HCT116 (cell line): Measurements from ENCODE around the gene USP54. TPM values are rescaled to one million over a fixed set of nuclear protein-coding genes. Genes with fewer than 3 reads are reported as not detected.

Source experiments
- ATAC-seq: fragments of 200-7000 bp; cut with Tn5 transposase; 2 replicates; pipeline ENCODE4 v1.9.1; 2020; ENCODE audit warnings: mild to moderate bottlenecking, moderate library complexity
- BruUV-seq: library from RNA; stranded (reverse); fragments of 400-500 nt; replicated peaks from 2 replicates; lab custom pipeline; 2021; lab: Mats Ljungman, UMichigan
- CTCF ChIA-PET: fragments of 300-600 bp; sonication (Branson Sonifier 250); formaldehyde crosslinking; loops from one replicate; lab custom pipeline; 2021; ENCODE audit warnings: antibody characterized with exemption; lab: Charles Lee
- POLR2A ChIA-PET: fragments of 300-600, 350-600 bp; sonication (Branson Sonifier 250); formaldehyde crosslinking; loops from one replicate; lab custom pipeline; 2021; ENCODE audit warnings: antibody characterized with exemption; lab: Charles Lee
- RAD21 ChIA-PET, 2 experiments: fragments of 300-600 bp; sonication (Branson Sonifier 250); formaldehyde crosslinking; loops; one replicate each; lab custom pipeline; 2023; ENCODE audit warnings: low total read pairs in 2 of 2; ENCODE audit not compliant: uncharacterized antibody in 2 of 2, unreplicated experiment in 2 of 2, low non-redundant PET in 1 of 2; lab: Charles Lee
- DNase-seq: peaks from one replicate; pipeline ENCODE4 v3.0.0-alpha.2; 2010; ENCODE audit warnings: low read depth, low spot score
- H2AFZ ChIP-seq: fragments of 200-600 bp; shearing (Covaris generic), sonication (generic); 2 replicates; pipeline ENCODE4 v1.6.1; 2017; ENCODE audit warnings: low read depth, mixed run types, mixed read lengths, antibody characterized with exemption, low read length; ENCODE audit not compliant: poor library complexity, severe bottlenecking
- H3K27ac ChIP-seq: 2 replicates; pipeline ENCODE4 v1.5.1; 2012; ENCODE audit warnings: low read depth, low read length
- H3K27me3 ChIP-seq: fragments of 200-600 bp; sonication (generic); 2 replicates; pipeline ENCODE4 v1.6.1; 2016; ENCODE audit warnings: mixed run types, low read length, mixed read lengths; ENCODE audit not compliant: insufficient read depth
- H3K36me3 ChIP-seq, 2 experiments: fragments of 200-500 bp in 1 of 2; fragments of 200-600 bp in 1 of 2; sonication (Bioruptor generic) in 1 of 2; sonication (generic) in 1 of 2; 2 replicates each; pipeline versions ENCODE4 v1.5.1 to v1.6.1; 2014 to 2016; ENCODE audit warnings: low read length in 2 of 2, inconsistent platforms in 1 of 2, mixed read lengths in 1 of 2, mixed run types in 1 of 2; ENCODE audit not compliant: insufficient read depth in 2 of 2, control insufficient read depth in 1 of 2
- H3K4me1 ChIP-seq, 2 experiments: fragments of 200-600 bp in 1 of 2; sonication (generic) in 1 of 2; 2 replicates each; pipeline versions ENCODE4 v1.5.1 to v1.6.1; 2012 to 2017; ENCODE audit warnings: low read length in 2 of 2, inconsistent platforms in 1 of 2, mild to moderate bottlenecking in 1 of 2, mixed read lengths in 1 of 2, mixed run types in 1 of 2, moderate library complexity in 1 of 2; ENCODE audit not compliant: insufficient read depth in 2 of 2, control insufficient read depth in 1 of 2
- H3K4me2 ChIP-seq: fragments of 200-600 bp; sonication (generic); 2 replicates; pipeline ENCODE4 v1.6.1; 2017; ENCODE audit warnings: mixed run types, low read length, mixed read lengths
- H3K4me3 ChIP-seq, 2 experiments: fragments of 200-600 bp in 1 of 2; sonication (generic) in 1 of 2; replicated peaks in 1 of 2; 2 replicates each; pipeline ENCODE4 v1.5.1; 2011 to 2016; ENCODE audit warnings: low read length in 2 of 2, control low read depth in 1 of 2, low read depth in 1 of 2, mild to moderate bottlenecking in 1 of 2, mixed read lengths in 1 of 2, mixed run types in 1 of 2
- H3K79me2 ChIP-seq: fragments of 200-600 bp; sonication (generic); 2 replicates; pipeline ENCODE4 v1.6.1; 2017; ENCODE audit warnings: mild to moderate bottlenecking, mixed run types, low read length, moderate library complexity, mixed read lengths; ENCODE audit not compliant: insufficient read depth
- H3K9ac ChIP-seq: fragments of 200-600 bp; sonication (generic); 2 replicates; pipeline ENCODE4 v1.6.1; 2016; ENCODE audit warnings: low read length, mixed read lengths
- H3K9me2 ChIP-seq: fragments of 200-600 bp; sonication (generic), shearing (Covaris generic); 2 replicates; pipeline ENCODE4 v1.6.1; 2017; ENCODE audit warnings: mixed run types, mild to moderate bottlenecking, moderate library complexity; ENCODE audit not compliant: insufficient read depth
- H3K9me3 ChIP-seq, 2 experiments: fragments of 200-500 bp in 1 of 2; fragments of 200-600 bp in 1 of 2; sonication (Bioruptor generic) in 1 of 2; sonication (generic) in 1 of 2; 2 replicates each; pipeline ENCODE4 v1.6.1; 2014 to 2017; ENCODE audit warnings: low read length in 2 of 2, mixed read lengths in 2 of 2, inconsistent platforms in 1 of 2, low read depth in 1 of 2, mild to moderate bottlenecking in 1 of 2, mixed run types in 1 of 2, moderate library complexity in 1 of 2; ENCODE audit not compliant: control insufficient read depth in 1 of 2, insufficient read depth in 1 of 2
- H4K20me1 ChIP-seq: fragments of 200-600 bp; sonication (generic), shearing (Covaris generic); 2 replicates; pipeline ENCODE4 v1.6.1; 2017; ENCODE audit warnings: mixed run types, mild to moderate bottlenecking, moderate library complexity; ENCODE audit not compliant: insufficient read depth
- ATF3 ChIP-seq: IDR thresholded peaks from 2 replicates; pipeline ENCODE4 v1.6.1; 2012
- ELF1 ChIP-seq: IDR thresholded peaks from 2 replicates; pipeline ENCODE4 v1.6.1; 2012; ENCODE audit warnings: low read depth, borderline replicate concordance
- EZH2 ChIP-seq: fragments of 200-600 bp; sonication (generic); IDR thresholded peaks from 2 replicates; pipeline ENCODE4 v1.6.1; 2017; ENCODE audit warnings: antibody characterized with exemption, mixed run types
- EZH2phosphoT487 ChIP-seq: fragments of 200-600 bp; IDR thresholded peaks from 2 replicates; pipeline ENCODE4 v1.6.1; 2018; ENCODE audit warnings: antibody characterized with exemption, borderline replicate concordance
- FOSL1 ChIP-seq: IDR thresholded peaks from 2 replicates; pipeline ENCODE4 v1.6.1; 2012; ENCODE audit warnings: low read depth
- JUND ChIP-seq: IDR thresholded peaks from 2 replicates; pipeline ENCODE4 v1.6.1; 2012
- TCF7L2 ChIP-seq: IDR thresholded peaks from 2 replicates; pipeline ENCODE4 v1.7.0; 2011; ENCODE audit warnings: borderline replicate concordance, inconsistent platforms; ENCODE audit not compliant: insufficient read depth, insufficient read length; ENCODE audit errors: extremely low read depth
- ZFX ChIP-seq: fragments of 450-650 bp; IDR thresholded peaks from 2 replicates; pipeline ENCODE4 v1.6.1; 2017
- intact Hi-C: fragments of 100-400 bp; cut with micrococcal nuclease; formaldehyde crosslinking; loops from 2 replicates; pipeline ENCODE4 v1.10.0; 2022
- total RNA-seq: library from RNA; stranded (reverse); gene quantifications from one replicate; pipeline ENCODE4 v1.2.1, GENCODE V29; 2021; ENCODE audit not compliant: unreplicated experiment
- TF ChIP-seq, protein P1 (sequence below), 3 experiments: fragments of 200-600 bp in 1 of 3; sonication (generic) in 1 of 3; IDR thresholded peaks in 2 of 3; conservative IDR thresholded peaks in 1 of 3; 2 replicates each; pipeline ENCODE4 v1.5.1; 2012 to 2017; ENCODE audit warnings: low read depth in 2 of 3, low read length in 2 of 3, antibody characterized with exemption in 1 of 3, borderline replicate concordance in 1 of 3, control low read depth in 1 of 3, mild to moderate bottlenecking in 1 of 3, mixed read lengths in 1 of 3, mixed run types in 1 of 3, moderate library complexity in 1 of 3; ENCODE audit not compliant: insufficient read depth in 1 of 3
- TF ChIP-seq, protein P2 (sequence below): IDR thresholded peaks from 2 replicates; pipeline ENCODE4 v1.6.1; 2012
- TF ChIP-seq, protein P3 (sequence below): IDR thresholded peaks from 2 replicates; pipeline ENCODE4 v1.6.1; 2011; ENCODE audit warnings: mild to moderate bottlenecking, low read length, moderate library complexity; ENCODE audit not compliant: insufficient replicate concordance; ENCODE audit errors: extremely low read depth

Gene USP54
- total RNA-seq, 1 experiment from 2014 or later: 28.0 TPM

DNA sequence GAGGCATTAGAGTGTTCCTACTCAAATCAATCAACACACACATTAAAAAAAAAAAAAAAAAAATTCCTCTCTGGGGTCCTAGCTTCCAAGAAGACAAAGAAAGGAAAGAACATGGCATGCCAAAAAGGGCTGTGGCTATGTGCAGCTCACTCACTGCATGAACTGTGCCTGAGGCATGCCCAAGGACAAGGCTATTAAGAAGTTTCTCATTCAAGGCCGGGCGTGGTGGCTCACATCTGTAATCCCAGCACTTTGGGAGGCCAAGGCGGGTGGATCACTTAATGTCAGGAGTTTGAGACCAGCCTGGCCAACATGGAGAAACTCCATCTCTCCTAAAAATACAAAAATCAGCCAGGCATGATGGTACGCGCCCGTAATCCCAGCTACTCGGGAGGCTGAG is 53.4 kb downstream of the USP54 start:
- no peak overlapping the region for H3K4me2 ChIP-seq
- DNase-seq: no peak
- TF ChIP-seq FOSL1 (no peak), EZH2 (no peak), ZFX (no peak), TCF7L2 (no peak), JUND (no peak), EZH2phosphoT487 (no peak), ELF1 (no peak), ATF3 (no peak)
- TF ChIP-seq, protein P1, sequence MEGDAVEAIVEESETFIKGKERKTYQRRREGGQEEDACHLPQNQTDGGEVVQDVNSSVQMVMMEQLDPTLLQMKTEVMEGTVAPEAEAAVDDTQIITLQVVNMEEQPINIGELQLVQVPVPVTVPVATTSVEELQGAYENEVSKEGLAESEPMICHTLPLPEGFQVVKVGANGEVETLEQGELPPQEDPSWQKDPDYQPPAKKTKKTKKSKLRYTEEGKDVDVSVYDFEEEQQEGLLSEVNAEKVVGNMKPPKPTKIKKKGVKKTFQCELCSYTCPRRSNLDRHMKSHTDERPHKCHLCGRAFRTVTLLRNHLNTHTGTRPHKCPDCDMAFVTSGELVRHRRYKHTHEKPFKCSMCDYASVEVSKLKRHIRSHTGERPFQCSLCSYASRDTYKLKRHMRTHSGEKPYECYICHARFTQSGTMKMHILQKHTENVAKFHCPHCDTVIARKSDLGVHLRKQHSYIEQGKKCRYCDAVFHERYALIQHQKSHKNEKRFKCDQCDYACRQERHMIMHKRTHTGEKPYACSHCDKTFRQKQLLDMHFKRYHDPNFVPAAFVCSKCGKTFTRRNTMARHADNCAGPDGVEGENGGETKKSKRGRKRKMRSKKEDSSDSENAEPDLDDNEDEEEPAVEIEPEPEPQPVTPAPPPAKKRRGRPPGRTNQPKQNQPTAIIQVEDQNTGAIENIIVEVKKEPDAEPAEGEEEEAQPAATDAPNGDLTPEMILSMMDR (IDR thresholded peaks at IDR 0.05 in 2 of 3, conservative IDR thresholded peaks at IDR 0.05 in 1 of 3; ENCODE audit: borderline replicate concordance in 1 of 3, insufficient read depth in 1 of 3, low read depth in 2 of 3, low read length in 2 of 3): no peak
- TF ChIP-seq, protein P2, sequence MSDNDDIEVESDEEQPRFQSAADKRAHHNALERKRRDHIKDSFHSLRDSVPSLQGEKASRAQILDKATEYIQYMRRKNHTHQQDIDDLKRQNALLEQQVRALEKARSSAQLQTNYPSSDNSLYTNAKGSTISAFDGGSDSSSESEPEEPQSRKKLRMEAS: no peak
- TF ChIP-seq, protein P3, sequence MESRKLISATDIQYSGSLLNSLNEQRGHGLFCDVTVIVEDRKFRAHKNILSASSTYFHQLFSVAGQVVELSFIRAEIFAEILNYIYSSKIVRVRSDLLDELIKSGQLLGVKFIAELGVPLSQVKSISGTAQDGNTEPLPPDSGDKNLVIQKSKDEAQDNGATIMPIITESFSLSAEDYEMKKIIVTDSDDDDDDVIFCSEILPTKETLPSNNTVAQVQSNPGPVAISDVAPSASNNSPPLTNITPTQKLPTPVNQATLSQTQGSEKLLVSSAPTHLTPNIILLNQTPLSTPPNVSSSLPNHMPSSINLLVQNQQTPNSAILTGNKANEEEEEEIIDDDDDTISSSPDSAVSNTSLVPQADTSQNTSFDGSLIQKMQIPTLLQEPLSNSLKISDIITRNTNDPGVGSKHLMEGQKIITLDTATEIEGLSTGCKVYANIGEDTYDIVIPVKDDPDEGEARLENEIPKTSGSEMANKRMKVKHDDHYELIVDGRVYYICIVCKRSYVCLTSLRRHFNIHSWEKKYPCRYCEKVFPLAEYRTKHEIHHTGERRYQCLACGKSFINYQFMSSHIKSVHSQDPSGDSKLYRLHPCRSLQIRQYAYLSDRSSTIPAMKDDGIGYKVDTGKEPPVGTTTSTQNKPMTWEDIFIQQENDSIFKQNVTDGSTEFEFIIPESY: no peak
- TF ChIP-seq, all 23 proteins: peak for 0
- Histone ChIP-seq H3K9me2 (no peaks in the 10 kb centered on the region), H2AFZ (no peak overlapping the region), H4K20me1 (no peaks in the 10 kb centered on the region), H3K9ac (no peak overlapping the region), H3K9me3 (no peaks in the 10 kb centered on the region), H3K79me2 (no peaks in the 10 kb centered on the region), H3K4me3 (no peak overlapping the region), H3K4me1 (no peaks in the 10 kb centered on the region), H3K27me3 (no peaks in the 10 kb centered on the region), H3K27ac (no peak overlapping the region), H3K36me3 (0 out of 4 replicates have a peak, but pooled peaks cover 0 to 2% of the 10 kb centered on the region in 2 experiments)
- ChIA-PET POLR2A (no interaction called here), RAD21 (no interaction called here), CTCF (interaction anchor here (1.1 kb wide), 1 partner anchor 8 kb away, joined by 3 read pairs; no protein-coding TSS in a partner anchor)
- no TSS peak for BruUV-seq
- intact Hi-C loops: no loop called here
- no peak for ATAC-seq
